Right ventricle myocardium superior (tissue), 1 donor: ENCODE results near the gene DGKI. TPM values are rescaled to one million over a fixed set of nuclear protein-coding genes. Genes with fewer than 3 reads are reported as not detected.

ENCODE experiments used
- ATAC-seq: fragments of 200-7000 bp; cut with Tn5 transposase; one replicate; pipeline ENCODE4 v1.9.1; 2020; ENCODE audit warnings: mild to moderate bottlenecking; ENCODE audit not compliant: poor library complexity
- DNase-seq: peaks from one replicate; pipeline ENCODE4 v3.0.0-alpha.2; 2020
- intact Hi-C: fragments of 100-400 bp; cut with DNase I; formaldehyde crosslinking; loops from one replicate; pipeline ENCODE4 v1.11.2; 2022
- total RNA-seq: library from RNA; stranded (reverse); fragmentation: NEBNext Ultra II Directional; extraction: Animal tissue kit (Norgen Biotek cat#: 25700); gene quantifications from one replicate; pipeline ENCODE4 v1.2.1, GENCODE V29; 2021
- donor health status: DM: no; HTN: yes; CAD: no; lungs with severe emphysema.

Gene DGKI
- total RNA-seq, 1 donor from 2014 or later: 1.4 TPM

DNA sequence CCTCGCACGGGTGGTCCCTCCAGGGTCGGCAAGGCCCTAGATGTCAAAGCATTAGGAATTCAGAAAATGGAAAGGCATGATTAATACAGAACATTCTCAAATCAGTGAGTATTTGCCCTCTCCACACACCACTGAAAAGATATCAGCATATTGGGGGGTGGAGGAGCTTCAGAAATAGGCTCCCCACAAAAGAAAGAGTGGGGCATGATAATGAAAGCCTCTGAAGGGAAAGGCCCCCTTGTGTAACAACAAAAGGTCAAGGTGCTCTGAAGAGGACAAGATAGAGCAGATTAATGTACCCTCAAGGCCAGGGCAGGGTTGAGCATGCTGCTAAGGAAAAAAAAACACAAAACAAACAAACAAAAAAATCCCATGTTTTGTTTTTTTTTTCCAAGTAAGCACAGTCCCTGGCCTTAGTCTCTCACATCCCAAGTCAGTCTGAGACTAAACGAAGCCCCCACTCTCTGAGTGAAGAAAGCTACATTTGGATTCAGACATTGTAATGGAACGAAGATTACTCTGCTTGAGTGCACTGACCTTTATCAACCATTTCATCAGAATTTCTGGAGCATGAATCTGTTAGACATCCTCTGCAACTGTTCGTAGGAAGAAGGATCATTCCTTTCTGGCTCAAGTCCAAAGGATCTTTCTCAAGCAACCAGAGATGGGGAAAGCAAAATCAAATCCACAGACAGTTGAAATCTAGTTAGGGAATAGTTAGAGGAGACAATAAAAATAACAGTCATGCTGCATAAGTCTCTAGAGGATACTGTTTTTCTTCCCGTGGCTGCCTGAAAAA is 27.4 kb upstream of the DGKI start:
- intact Hi-C loops: no loop called here

DNA sequence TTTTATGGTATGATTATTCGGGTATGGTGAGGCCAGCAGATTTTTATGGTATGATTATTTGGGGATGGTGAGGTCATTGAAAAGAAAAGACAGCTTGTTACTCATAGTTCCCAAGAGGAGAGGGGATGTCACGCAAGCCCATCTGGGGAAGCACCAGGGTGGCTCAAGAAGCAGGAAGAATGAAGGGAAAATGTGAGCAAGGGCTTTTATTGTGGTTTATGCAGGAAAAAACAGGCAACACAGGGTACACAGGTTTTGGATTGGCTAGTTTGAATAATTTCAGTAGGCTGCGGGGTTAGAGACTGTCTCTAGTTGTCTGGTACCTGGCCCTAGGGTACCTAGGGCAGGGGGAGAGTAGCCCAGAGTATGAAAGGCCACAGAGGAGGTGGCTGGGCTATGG is 26.8 kb upstream of the DGKI start:
- DNase-seq: no peak
- ATAC-seq: no peak
- intact Hi-C loops: no loop called here

More for the DNA sequence above, 27.4 kb upstream of the DGKI start:
- DNase-seq: no peak
- ATAC-seq: no peak

DNA sequence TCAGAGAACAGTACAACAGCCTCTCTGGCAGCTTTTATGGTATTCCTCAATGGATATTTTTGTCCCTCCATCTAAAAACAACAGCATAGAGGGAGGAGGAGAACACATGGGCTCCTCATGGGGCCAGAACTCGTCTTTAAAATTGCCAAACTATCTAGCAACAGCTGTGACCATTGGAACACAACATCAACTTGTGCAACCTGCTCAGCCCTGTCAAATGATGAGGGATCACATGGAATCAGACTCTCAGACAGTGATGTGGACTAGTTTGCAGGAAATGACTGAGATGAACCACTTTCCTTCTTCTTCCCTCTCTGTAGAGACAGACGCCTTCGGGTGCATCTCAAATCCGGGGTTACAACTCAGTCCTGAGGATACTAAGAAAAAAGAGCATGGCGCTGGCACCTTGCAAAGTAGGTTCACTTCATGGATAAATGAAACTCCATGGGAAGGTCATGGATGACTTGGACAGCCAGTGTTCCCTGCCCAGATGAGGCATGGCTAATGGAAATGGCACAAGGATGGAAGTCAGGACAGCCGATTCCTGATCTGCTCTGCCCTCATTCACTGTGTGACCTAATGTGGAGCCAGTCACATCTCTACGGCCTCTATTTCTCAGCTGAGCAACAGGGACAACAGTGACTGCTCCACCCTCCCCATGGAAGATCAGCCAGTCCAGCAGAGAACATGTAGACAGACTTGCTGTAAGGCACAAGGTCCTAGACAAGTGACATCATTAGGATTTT is 24.6 kb upstream of the DGKI start:
- intact Hi-C loops: no loop called here
- DNase-seq (no peak), ATAC-seq (peak; percentile 69)

DNA sequence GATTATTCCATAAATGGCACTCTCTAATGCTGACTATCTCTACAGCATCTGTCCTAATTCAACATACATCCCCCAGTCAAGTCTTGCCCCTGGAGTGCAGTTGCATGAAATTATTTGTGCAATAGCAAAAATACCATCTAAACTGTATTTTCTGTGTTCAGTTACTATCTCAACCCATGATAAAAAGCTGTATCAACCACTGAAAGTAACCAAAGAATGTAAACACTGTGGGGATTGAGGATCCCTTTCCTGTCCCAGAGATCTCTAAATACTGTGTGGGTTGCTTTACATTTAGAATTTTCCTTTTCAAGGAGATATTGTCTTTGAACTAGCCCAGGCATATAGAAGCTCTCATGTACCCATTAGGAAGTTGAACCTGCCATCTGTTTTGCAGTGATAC is 23.9 kb upstream of the DGKI start:
- no peak for DNase-seq

DNA sequence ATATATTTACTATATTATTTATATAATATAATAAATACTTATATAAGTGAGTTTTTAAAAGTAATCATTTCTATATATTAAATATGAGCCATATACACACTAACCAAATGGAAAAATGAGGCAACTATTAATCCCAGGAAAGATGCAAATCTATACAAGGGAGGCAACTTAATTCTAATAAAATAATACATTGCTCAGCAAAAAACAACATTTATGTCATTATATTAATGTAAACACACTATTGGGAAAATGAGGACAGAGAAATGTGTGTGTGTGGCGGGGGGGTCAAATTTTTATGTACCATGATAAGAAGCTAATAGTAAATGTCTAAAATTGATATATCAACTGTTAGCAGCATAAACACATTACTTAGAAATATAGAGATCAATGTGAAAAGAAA is 23.3 kb upstream of the DGKI start:
- DNase-seq: no peak
- ATAC-seq: no peak
- intact Hi-C loops: no loop called here

More for the DNA sequence above, 23.9 kb upstream of the DGKI start:
- no peak for ATAC-seq
- intact Hi-C loops: no loop called here

DNA sequence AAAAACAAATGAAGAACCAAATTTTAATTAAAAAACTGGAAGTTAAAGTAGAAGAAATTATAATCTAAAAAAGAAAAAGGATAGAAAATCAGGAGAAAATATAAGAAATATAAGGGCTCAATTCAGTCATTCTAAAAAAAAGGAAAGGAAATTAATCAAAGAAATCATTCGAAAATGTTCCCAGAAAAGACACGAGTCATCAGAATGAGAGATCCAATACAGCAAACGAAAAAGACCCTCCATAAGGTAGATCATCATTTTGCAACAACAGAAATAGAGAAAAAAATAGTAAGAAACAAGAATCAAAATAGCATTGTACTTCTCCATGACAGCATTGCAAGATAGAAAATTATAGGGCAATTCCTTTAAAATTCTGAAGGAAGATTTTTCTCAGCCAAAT is 22.5 kb upstream of the DGKI start:
- ATAC-seq (no peak), DNase-seq (no peak)
- intact Hi-C loops: no loop called here

DNA sequence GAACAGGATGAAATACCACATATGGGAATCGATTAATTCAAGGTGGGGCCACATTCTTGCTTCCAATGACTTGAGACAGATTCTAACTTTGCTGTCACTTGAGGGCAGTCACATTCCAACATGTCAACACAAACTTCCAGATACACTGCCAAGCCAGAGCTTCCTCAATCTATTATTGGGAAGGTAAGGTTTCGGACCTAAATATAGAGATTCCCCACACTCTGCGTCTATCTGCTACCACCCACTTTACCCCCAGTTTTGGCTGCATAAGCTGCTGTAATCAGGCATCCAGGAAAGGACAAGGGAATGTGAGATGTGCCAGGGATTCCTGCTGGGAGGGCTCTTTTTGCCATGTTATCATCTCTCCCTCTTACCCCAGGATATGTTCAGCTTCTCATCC is 20.5 kb upstream of the DGKI start:
- intact Hi-C loops: no loop called here
- ATAC-seq (peak; percentile 82), DNase-seq (no peak)

DNA sequence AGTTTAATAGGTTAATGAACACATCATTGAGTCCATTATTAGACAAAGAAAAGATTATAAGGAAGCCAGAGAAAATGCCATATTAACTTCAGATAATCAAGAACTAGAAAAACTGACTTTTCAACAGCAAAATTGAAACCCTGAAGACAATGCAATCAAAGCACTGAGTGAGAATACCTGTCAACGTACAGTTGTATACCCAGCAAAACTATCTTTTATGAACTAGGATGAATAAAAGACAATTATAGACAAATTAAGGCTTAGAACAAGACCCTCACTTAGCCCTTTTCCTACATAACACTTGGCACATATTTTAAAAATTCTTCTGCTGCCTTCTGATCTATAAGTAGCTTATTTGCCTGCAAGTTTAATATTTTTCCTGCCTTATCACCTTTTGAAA is 19.0 kb upstream of the DGKI start:
- ATAC-seq (no peak), DNase-seq (no peak)
- intact Hi-C loops: no loop called here

DNA sequence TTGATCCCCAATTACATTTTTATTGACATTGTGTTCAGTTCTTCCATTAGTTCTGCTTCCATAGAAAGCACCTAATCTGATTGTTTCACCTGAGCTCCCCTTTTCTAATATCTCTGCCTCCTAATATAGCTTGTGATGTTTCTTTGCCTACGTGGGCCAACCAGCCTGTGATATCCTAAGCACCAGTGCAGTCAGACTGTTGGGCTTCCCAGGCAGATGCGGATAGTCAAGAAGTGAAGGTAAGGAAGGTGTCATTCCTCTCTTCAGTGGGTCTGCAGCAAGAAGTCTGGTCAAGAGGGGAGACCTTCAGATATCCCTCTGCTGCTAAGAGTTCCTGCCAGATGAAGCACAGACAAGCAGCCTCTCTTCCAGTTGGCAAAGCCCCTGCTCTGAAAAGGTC is 16.2 kb upstream of the DGKI start:
- ATAC-seq (peak; percentile 25), DNase-seq (no peak)
- intact Hi-C loops: no loop called here

DNA sequence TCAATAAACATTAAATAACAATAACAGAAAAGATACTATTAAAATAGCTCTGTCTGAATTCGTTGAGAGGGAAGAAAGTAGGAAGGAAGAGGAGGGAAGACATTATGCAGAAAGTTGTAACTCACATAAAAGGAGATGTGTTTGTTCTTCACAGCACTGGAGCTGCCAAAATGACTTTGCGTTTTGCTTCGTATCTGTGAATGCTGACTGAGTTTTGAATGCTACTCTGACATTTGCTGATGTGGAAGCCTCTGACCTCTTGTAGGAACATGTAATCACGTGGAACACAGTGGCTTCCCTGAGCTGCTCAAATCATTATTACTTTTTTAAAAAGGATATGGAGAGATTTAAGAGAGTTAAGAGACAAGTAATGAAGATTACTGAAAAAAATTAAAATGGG is 15.6 kb upstream of the DGKI start:
- ATAC-seq: no peak
- intact Hi-C loops: no loop called here
- no peak for DNase-seq

DNA sequence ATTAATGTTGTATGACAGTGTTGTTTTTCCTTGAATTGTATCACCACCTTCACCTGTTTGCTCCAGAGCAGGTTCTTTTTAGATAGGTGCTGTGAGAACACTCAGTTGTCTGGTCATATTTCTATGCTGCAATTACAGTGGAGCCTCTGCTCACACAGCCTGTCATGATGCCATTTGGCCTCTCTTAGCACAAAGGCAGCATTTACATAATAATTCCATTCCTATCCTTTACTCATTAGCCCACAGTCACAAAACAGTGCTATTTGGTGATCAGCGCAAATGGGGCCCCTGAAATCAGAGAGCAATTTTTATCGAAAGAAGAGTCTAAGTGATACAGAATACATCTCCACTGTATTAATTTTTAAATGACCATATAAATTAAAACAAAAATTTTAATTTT is 13.8 kb upstream of the DGKI start:
- DNase-seq: no peak
- ATAC-seq: no peak
- intact Hi-C loops: no loop called here

DNA sequence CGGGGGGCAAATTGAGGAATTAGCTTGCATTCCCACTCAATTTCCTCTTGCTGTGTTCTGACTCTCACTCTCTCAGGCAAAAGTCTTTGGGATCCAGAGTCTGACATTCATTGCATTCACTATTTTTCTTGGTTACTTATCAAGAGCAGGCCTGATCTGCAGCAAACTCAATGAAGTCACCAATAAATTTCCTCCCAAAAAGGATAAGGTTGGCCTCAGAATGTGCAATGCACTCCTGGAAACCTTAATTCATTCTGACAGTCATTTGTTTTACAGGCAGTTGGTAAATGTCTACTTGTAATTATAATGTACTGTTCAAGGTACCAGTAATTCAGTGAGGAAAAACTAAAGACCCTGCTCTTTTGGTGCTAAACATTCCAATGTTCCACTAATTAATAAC is 6.3 kb upstream of the DGKI start:
- intact Hi-C loops: no loop called here
- DNase-seq: no peak
- ATAC-seq: no peak

DNA sequence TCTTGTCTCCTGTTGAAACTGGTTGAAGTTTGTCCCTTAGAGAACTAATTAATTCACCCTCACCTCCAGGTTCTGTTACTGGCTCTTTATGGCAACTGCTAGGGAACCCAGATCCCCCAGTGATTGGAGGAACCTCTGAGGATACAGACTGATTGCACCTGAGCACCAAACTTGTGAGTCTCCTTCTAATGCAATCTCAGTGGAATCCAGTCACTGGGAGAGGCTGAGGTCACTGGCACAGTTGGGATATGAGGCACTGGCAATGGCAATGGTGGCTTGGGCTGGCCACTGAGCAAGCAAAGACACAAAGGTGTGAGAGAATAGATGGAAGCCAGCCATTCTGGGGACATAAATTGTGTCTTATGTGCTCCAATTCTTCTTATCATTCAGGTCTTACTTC is 5.3 kb upstream of the DGKI start:
- DNase-seq (no peak), ATAC-seq (no peak)
- intact Hi-C loops: no loop called here

DNA sequence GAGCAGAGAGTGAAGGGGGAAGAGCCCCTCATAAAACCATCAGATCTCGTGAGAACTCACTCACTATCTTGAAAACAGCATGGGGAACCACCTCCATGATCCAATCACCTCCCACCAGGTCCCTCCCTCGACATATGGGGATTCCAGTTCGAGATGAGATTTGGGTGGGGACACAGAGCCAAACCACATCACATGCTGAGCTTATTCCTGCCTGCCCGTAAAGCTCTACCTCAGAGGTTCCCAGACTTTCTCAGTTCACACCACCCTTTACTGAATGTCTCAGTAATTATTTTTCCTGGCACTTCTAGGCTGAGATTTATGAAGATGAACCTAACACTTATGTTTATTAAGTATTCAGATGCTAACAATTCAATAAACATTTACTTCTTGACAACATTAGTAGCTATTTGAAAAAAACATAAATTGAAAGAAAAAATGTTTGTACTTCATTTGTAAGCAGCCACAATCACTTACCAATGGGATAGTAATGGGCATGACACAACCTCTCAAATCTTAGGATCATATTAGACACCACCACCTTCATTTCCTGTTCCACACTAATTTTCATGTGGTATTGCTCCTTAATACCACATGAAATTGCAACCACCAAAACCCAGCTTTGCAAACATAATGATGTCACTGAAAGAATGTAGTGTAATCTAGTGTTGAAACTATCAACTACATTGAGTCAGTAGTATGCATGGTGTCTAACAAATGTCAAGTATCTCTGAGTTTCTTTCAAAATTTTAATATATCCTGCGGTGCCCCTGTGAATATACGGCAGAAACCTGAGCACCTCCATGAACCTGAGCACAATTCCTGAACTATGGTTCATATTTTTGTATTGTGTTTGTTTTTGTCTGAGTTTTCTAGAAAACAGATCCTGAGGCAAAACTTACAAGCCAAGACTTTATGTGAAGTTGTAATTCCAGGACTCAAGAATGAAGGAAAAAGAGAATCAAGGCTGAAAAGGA is 4.5 kb upstream of the DGKI start:
- intact Hi-C loops: no loop called here
- no peak for DNase-seq
- no peak for ATAC-seq

DNA sequence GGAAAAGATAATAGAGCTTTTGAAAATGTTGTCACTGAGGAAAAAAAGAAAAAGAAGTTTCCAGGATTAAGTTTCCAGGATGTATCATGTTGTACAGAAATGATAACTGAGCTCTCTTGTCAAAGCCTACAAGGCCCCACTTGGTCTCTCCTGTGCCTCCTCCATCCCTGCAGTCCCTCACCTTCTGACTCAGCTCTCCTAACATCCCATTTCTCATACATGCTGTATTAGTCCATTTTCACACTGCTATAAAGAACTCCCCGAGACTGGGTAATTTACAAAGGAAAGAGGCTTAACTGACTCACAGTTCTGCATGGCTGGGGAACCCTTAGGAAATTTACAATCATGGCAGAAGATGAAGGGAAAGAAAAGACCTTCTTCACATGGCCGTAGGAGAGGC is 3.8 kb upstream of the DGKI start:
- ATAC-seq (no peak), DNase-seq (no peak)
- intact Hi-C loops: no loop called here

DNA sequence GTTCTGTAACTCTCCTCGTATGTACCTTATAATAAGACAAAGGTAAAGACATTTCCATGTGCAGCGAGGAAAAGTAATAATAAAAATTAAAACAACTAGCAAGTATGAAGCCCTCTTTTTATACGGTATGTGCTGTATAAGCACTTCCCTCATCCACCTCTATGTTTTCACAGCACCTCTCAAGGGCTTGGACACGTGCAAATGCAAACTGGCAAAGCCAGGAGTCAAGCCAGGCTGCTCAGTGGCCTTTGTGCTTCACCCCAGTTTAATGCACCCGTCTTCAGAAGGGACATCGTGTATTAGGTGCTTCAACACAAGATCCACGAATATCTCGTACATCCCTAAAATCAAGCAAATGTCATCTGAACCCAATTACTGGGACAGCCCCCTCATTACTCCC is 1.3 kb upstream of the DGKI start:
- no peak for DNase-seq
- intact Hi-C loops: no loop called here
- no peak for ATAC-seq

DNA sequence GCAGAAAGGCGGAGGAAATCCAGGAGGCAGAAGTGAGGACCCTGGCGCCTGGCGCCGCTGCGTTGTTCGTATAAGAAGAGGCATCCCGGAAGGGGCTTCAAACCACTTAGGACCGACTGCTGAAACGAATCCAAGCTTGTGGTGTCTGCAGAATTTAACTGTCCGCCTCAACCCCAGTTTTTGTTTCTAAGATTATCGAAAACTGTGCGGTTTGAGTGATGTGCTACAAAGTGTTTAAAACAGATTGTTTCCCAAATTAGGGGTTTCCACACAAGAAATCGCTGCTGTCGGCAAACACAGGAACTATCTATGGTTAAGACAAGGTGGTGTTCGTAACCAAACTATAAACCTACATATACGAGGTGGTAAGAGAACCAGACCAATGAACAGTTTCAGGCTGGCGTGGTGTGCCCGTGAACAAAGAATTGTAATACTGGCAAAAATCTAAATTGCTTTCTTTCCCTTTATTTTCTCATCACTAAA is 835 bp upstream of the DGKI start:
- ATAC-seq (peak; percentile 21), DNase-seq (no peak)
- intact Hi-C loops: no loop called here

DNA sequence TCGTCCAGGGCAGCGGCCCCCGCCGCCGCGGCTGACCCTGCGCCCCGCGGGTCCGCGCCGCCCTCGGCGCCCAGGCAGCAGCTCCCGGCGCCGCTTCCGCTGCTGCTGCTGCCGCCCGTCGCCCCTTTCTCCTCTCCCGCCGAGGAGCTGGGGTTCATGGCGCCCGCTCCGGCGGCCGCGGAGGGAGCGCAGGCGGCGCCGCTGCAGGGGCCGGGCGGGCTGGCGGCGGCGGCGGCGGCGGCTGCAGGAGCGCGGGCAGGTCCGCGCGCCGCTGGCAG is 286 bp downstream of the DGKI start:
- ATAC-seq (no peak), DNase-seq (no peak)
- intact Hi-C loops: no loop called here

DNA sequence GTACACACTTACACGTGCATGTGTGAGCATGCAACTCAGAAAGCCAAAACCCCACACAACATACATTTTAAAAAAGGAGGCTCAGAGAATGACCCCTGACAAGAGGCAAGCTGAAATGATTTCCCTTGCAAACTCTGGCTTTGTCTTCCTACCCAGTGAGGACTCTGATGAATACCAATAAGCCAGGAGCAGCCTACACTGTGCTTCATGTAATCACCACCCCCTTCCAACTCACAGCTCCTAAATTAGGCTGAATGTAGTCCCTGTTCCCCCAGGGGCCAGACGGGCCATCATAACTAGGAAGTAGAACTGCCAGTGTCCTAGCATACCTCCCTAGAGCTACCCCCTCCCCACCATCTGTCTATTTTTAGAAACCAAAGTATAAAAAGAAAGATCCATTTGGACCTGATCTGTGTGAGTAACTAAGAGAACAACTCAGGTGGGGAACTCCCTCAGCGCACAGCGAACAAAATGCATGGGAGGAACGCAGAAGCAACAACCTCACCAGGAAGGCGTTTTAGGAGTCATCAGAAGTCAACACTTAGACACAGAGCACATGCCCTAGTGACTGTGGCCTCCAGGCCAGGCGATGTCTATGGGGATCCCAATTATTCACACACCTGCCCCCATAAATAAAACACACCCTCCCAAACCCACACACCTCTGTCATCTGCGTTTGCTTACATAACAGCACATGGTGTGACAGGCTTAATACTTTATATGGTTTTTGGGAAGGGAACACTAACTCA is 1.9 kb downstream of the DGKI start:
- ATAC-seq: no peak
- intact Hi-C loops: no loop called here
- DNase-seq: no peak
